K562 (cell line): ENCODE data around the gene ADSS2. TPM values are rescaled to one million over a fixed set of nuclear protein-coding genes. Genes with fewer than 3 reads are reported as not detected.
A peak's percentile ranks its signal among the peaks of the same experiment; 100 is the strongest.

Experiments used
- AFF1 ChIP-seq, 2 experiments: fragments of 450-650 bp; IDR thresholded peaks; 2 replicates each; pipeline ENCODE4 v1.6.1; 2018; ENCODE audit warnings: mild to moderate bottlenecking in 2 of 2, low read depth in 1 of 2; ENCODE audit not compliant: partially characterized antibody in 2 of 2
- ARHGAP35 ChIP-seq: fragments of 450-650 bp; IDR thresholded peaks from 2 replicates; pipeline ENCODE4 v1.6.1; 2018; ENCODE audit not compliant: partially characterized antibody
- ATF1 ChIP-seq, 2 experiments: fragments of 450-650 bp in 1 of 2; IDR thresholded peaks; 2 replicates each; pipeline ENCODE4 v1.6.1; 2016; ENCODE audit warnings: missing compliant biosample characterization in 1 of 2, missing genetic modification characterization in 1 of 2
- CBFA2T2 ChIP-seq: fragments of 450-650 bp; conservative IDR thresholded peaks from 2 replicates; pipeline ENCODE4 v1.6.1; 2017; ENCODE audit warnings: mild to moderate bottlenecking
- FOXJ3 ChIP-seq: sonication (generic); formaldehyde crosslinking; IDR thresholded peaks from 2 replicates; pipeline ENCODE4 v1.4.0; 2020; ENCODE audit warnings: mild to moderate bottlenecking, missing genetic modification reagents
- HDAC6 ChIP-seq: IDR thresholded peaks from 2 replicates; pipeline ENCODE4 v1.6.1; 2012; ENCODE audit warnings: low read depth, mild to moderate bottlenecking, control low read depth, inconsistent platforms, low read length, moderate library complexity
- IRF2 ChIP-seq: sonication (generic); formaldehyde crosslinking; IDR thresholded peaks from 2 replicates; pipeline ENCODE4 v1.8.1; 2022; ENCODE audit warnings: mild to moderate bottlenecking, missing genetic modification reagents
- RBM25 ChIP-seq: fragments of 200-400 bp; formaldehyde crosslinking; IDR thresholded peaks from 2 replicates; pipeline ENCODE4 v1.6.1; 2018; ENCODE audit warnings: low read length, low read depth, moderate library complexity; ENCODE audit not compliant: severe bottlenecking
- SMARCA5 ChIP-seq: fragments of 450-650 bp; IDR thresholded peaks from 2 replicates; pipeline ENCODE4 v1.6.1; 2016
- TCF7 ChIP-seq: sonication (generic); IDR thresholded peaks from 2 replicates; pipeline ENCODE4 v1.6.1; 2016; ENCODE audit warnings: antibody characterized with exemption, borderline replicate concordance
- YY1 ChIP-seq, 3 experiments: IDR thresholded peaks; 2 replicates each; pipeline ENCODE4 v1.6.1; 2011; ENCODE audit warnings: low read length in 2 of 3, mild to moderate bottlenecking in 2 of 3, moderate library complexity in 2 of 3, borderline replicate concordance in 1 of 3, control low read depth in 1 of 3, low read depth in 1 of 3; ENCODE audit not compliant: insufficient read depth in 3 of 3, insufficient replicate concordance in 2 of 3, control insufficient read depth in 1 of 3, insufficient read length in 1 of 3; ENCODE audit errors: extremely low read depth in 1 of 3
- ZBTB43 ChIP-seq: sonication (generic); formaldehyde crosslinking; IDR thresholded peaks from 2 replicates; pipeline ENCODE4 v1.8.0; 2023; ENCODE audit warnings: mild to moderate bottlenecking, missing genetic modification reagents
- ZNF212 ChIP-seq: fragments of 450-650 bp; formaldehyde crosslinking; IDR thresholded peaks from 2 replicates; pipeline ENCODE4 v1.4.0; 2020; ENCODE audit warnings: mild to moderate bottlenecking
- ZNF408 ChIP-seq: fragments of 250-450 bp; sonication (Bioruptor Pico); IDR thresholded peaks from 2 replicates; pipeline ENCODE4 v1.4.0; 2020; ENCODE audit warnings: low read depth, mild to moderate bottlenecking, moderate library complexity
- ZNF445 ChIP-seq: fragments of 250-450 bp; sonication (Bioruptor Pico); IDR thresholded peaks from 2 replicates; pipeline ENCODE4 v1.4.0; 2020; ENCODE audit warnings: low read depth, mild to moderate bottlenecking, moderate library complexity
- ZNF668 ChIP-seq: fragments of 250-450 bp; sonication (Bioruptor Pico); IDR thresholded peaks from 2 replicates; pipeline ENCODE4 v1.8.0; 2022; ENCODE audit warnings: mild to moderate bottlenecking, inconsistent platforms
- polyA plus RNA-seq, 8 experiments: library from polyadenylated mRNA; depleted of rRNA in 4 of 8; stranded (reverse) in 5 of 8; unstranded in 3 of 8; fragments of >200 nt; fragmentation: Nextera tagmentation in 2 of 8; fragmentation: Illumina TruSeq in 1 of 8; extraction: Ambion mirVana in 2 of 8; extraction: Trizol in 1 of 8; gene quantifications; 2 replicates each; pipeline versions ENCODE4 v1.2.1 to v1.2.3, GENCODE V29; 2011 to 2014; ENCODE audit warnings: inconsistent platforms in 1 of 8, missing spikeins in 1 of 8
- total RNA-seq, 7 experiments: library from RNA; depleted of rRNA in 6 of 7; stranded (reverse); fragments of >200 nt in 6 of 7; fragmentation: Illumina TruSeq in 2 of 7; extraction: Trizol in 2 of 7; gene quantifications; 2 replicates each; pipeline versions ENCODE4 v1.2.1 to v1.2.3, GENCODE V29; 2011 to 2021; ENCODE audit warnings: low replicate concordance in 1 of 7
- TF ChIP-seq, protein P1 (sequence below), 2 experiments: IDR thresholded peaks; 2 replicates each; pipeline ENCODE4 v1.6.1; 2011; ENCODE audit warnings: borderline replicate concordance in 1 of 2, control low read depth in 1 of 2, low read depth in 1 of 2, low read length in 1 of 2, mild to moderate bottlenecking in 1 of 2, mixed read lengths in 1 of 2, moderate library complexity in 1 of 2; ENCODE audit not compliant: insufficient read depth in 1 of 2, insufficient read length in 1 of 2, poor library complexity in 1 of 2, severe bottlenecking in 1 of 2; ENCODE audit errors: extremely low read depth in 1 of 2
- TF ChIP-seq, protein P2 (sequence below), 2 experiments: fragments of 450-650 bp; IDR thresholded peaks; 2 replicates each; pipeline ENCODE4 v1.6.1; 2016

ADSS2 gene
- total and polyA plus RNA-seq, 9 of the 15 experiments (the other 6 are each of a cell fraction or from before 2014, with no cell fraction given), result 8.8 to 63.8 (median 59.4) TPM

- TF ChIP-seq AFF1 (IDR thresholded peaks at IDR 0.05; ENCODE audit: low read depth in 1 of 2, partially characterized antibody in 2 of 2), result peak in 1 of 2 experiments; percentile 95
- TF ChIP-seq HDAC6, result no peak
- no peak for TF ChIP-seq ZNF408 (CRISPR knock-in tag)
- TF ChIP-seq YY1 (IDR thresholded peaks at IDR 0.05; ENCODE audit: borderline replicate concordance in 1 of 3, control insufficient read depth in 1 of 3, extremely low read depth in 1 of 3, insufficient read depth in 3 of 3, insufficient read length in 1 of 3, insufficient replicate concordance in 2 of 3, low read depth in 1 of 3, low read length in 2 of 3), result peak in 1 of 3 experiments; percentile 16
- TF ChIP-seq CBFA2T2, result no peak
- no peak for TF ChIP-seq ZNF212
- TF ChIP-seq SMARCA5, result 0 out of 2 replicates have a peak, but pooled peaks have one; percentile 49
- TF ChIP-seq TCF7, result no peak
- TF ChIP-seq, protein P1, sequence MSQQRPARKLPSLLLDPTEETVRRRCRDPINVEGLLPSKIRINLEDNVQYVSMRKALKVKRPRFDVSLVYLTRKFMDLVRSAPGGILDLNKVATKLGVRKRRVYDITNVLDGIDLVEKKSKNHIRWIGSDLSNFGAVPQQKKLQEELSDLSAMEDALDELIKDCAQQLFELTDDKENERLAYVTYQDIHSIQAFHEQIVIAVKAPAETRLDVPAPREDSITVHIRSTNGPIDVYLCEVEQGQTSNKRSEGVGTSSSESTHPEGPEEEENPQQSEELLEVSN (IDR thresholded peaks at IDR 0.05; ENCODE audit: borderline replicate concordance in 1 of 2, extremely low read depth in 1 of 2, insufficient read depth in 1 of 2, insufficient read length in 1 of 2, low read depth in 1 of 2, low read length in 1 of 2, poor library complexity in 1 of 2, severe bottlenecking in 1 of 2), result no peak
- TF ChIP-seq, protein P2, sequence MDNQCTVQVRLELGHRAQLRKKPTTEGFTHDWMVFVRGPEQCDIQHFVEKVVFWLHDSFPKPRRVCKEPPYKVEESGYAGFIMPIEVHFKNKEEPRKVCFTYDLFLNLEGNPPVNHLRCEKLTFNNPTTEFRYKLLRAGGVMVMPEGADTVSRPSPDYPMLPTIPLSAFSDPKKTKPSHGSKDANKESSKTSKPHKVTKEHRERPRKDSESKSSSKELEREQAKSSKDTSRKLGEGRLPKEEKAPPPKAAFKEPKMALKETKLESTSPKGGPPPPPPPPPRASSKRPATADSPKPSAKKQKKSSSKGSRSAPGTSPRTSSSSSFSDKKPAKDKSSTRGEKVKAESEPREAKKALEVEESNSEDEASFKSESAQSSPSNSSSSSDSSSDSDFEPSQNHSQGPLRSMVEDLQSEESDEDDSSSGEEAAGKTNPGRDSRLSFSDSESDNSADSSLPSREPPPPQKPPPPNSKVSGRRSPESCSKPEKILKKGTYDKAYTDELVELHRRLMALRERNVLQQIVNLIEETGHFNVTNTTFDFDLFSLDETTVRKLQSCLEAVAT (IDR thresholded peaks at IDR 0.05), result no peak
- no peak for TF ChIP-seq FOXJ3 (CRISPR knock-in tag)
- no peak for TF ChIP-seq ZNF445 (CRISPR knock-in tag)
- no peak for TF ChIP-seq ZNF668
- peak; percentile 93 for TF ChIP-seq RBM25
- TF ChIP-seq IRF2 (CRISPR knock-in tag), result no peak
- no peak for TF ChIP-seq ARHGAP35
- no peak for TF ChIP-seq ZBTB43 (CRISPR knock-in tag)
- no peak for TF ChIP-seq ATF1 (CRISPR knock-in tag; IDR thresholded peaks at IDR 0.05)
- no peak for TF ChIP-seq ATF1 (tag; IDR thresholded peaks at IDR 0.05)
Measured at GRCh38 chr1:244473059-244473605, 21.4 kb upstream of the ADSS2 start (continued).
